CD4-positive, alpha-beta T cell treated with Interleukin-17A for 4 hours (primary cell): ENCODE results near the gene NUDT8.
"Not testable (repeated sequence)": the region's sequence is repeated elsewhere in the genome, so short reads cannot be mapped to it uniquely, and the experiment has no call there.

Experiments used
- DNase-seq: peaks from one replicate; pipeline ENCODE4 v3.0.0-alpha.2; 2020; ENCODE audit warnings: mixed read lengths

NUDT8 gene

DNA sequence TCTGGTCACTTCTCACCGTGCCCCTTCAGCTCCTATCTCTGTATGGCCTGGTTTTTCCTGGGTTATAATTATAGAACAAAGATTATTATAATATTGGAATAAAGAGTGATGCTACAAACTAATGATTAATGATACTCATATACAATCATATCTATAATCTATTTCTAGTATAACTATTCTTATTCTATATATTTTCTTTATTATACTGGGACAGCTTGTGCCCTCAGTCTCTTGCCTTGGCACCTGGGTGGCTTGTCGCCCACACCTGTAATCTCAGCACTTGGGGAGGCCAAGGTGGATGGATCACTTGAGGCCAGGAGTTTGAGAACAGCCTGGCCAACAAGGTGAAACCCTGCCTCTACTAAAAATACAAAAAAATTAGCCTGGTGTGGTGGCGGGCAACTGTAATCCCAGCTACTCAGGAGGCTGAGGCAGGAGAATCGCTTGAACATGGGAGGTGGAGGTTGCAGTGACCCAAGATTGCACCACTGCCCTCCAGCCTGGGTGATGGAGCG is 30.0 kb upstream of the NUDT8 start:
- DNase-seq: not testable (repeated sequence)

DNA sequence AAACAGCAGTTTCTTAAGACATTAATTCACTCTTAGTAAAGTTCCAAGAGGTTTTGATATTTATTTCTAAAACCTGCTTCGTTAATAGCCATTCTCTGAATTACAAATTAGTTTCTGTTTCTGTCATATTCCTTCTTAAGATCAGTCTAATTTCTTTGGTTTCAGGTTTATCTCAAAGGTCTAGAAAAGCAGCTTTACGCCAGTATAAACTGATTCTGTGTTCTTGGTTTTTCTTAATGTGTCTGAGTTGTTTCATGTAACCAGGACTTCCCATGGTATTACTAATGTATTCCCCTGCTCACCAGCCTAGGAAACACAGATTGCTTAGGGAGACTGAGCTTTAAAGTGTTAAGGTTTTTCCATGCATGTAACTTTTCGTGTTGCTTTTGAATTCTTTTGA is 27.6 kb upstream of the NUDT8 start:
- DNase-seq: no peak

DNA sequence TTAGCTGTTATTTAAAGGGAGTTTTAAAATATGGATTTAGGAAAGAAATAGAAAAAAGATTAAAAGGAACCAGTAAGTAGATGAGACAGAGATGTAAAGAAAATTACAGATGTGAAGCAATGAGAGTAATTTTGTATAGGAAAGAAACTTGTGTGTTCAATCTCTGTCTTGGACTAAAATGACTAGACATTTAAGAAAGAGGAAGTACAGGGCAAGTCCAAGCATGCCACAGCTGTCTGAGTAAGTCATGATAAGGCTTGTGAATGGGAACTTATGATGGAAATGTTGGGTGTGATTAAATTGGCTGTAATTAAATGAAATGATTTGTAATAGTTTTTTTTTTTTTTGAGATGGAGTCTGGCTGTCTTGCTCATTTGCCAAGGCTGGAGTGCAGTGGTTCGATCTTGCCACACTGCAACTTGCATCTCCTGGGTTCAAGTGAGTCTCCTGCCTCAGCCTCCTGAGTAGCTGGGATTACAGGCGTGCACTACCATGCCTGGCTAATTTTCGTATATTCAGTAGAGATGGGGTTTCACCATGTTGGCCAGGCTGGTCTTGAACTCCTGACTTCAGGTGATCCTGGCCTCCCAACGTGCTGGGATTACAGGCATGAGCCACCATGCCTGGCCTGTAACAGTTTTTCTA is 26.7 kb upstream of the NUDT8 start:
- DNase-seq: no peak

DNA sequence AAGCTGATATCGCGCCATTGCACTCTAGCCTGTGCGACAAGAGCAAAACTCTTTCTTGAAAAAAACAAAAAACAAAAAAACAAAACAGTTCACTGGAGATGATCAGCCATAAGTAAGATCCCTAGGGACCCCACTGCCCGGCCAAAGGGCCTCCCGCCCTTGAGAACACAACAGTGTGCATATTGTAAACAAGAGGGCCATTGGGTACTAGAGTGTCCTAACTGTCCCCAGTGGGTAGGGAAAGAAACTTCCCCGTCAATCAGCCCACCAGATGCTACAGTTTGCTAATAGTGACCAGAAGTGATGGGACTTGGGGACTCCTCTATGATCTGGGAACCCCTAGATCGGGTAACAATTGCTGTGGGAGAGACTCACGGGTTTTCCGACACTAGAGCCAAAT is 24.5 kb upstream of the NUDT8 start:
- DNase-seq: no peak

DNA sequence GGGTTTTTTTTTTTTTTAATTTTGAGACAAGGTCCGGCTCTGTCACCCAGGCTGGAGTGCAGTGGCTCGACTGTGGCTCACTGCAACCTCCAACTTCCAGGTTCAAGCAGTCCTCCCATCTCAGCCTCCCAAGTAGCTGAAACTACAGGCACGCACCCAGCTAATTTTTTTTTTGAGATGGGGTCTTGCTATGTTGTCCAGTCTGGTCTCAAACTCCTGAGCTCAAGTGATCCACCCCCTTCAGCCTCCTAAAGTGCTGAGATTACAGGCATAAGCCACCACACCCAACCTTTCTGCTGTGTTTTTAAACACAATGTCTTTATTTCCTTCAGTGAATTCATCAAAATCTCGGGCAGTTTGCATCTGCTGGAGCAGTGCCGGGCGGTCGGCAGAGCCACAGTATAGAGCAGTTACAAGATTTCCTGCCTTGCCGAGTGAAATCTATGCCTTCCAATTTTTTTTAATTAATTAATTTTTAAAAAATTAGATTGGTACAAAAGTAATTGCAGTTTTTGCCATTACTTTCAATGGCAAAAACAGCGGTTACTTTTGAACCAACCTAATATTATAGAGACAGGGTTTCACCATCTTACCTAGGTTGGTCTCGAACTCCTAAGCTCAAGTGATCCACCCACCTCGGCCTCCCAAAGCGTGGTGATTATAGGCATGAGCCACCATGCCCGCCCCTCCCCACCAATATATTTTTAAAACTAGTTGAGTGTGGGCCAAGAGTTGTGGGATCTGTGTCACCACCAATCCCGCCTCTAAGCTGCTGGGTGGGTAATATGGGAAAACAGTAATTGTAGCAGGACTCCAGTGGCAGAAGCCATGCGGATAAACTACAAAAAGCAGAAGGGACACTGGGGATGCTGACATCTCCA is 23.5 kb upstream of the NUDT8 start:
- no peak for DNase-seq

DNA sequence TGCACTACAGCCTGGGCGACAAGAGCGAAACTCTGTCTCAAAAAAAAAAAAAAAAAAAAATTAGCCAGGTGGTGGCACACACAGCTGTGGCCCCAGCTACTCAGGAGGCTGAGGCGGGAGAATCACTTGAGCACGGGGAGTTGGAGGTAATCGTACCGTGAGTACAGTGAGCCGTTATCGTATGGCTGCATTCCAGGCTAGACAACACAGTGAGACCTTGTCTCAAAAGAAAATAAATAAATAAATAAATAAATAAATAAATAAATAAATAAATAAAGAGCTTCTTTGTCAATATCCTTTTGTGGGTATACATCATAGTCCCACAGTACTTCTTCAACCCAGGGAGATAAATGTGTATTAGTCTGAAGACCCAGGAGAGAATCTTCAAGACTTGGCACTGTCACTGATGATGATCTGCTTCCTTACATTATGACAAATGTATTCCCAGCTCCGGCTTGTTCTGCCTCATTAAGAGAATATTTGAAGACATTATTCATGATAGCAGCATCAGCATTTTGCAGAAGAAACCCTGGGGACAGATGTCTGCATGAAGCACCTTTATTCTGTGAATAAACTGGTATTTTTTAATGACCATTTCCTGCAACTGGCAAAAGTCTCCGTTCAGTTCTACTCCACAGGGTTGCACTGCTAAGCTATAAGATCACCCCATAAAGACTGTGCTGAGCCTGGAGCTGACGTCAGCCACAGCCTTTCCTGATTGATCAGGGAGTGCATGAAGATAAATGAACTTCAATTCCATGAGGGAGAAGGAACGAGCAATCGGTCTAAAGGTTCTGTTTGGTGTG is 22.4 kb upstream of the NUDT8 start:
- DNase-seq: no peak

DNA sequence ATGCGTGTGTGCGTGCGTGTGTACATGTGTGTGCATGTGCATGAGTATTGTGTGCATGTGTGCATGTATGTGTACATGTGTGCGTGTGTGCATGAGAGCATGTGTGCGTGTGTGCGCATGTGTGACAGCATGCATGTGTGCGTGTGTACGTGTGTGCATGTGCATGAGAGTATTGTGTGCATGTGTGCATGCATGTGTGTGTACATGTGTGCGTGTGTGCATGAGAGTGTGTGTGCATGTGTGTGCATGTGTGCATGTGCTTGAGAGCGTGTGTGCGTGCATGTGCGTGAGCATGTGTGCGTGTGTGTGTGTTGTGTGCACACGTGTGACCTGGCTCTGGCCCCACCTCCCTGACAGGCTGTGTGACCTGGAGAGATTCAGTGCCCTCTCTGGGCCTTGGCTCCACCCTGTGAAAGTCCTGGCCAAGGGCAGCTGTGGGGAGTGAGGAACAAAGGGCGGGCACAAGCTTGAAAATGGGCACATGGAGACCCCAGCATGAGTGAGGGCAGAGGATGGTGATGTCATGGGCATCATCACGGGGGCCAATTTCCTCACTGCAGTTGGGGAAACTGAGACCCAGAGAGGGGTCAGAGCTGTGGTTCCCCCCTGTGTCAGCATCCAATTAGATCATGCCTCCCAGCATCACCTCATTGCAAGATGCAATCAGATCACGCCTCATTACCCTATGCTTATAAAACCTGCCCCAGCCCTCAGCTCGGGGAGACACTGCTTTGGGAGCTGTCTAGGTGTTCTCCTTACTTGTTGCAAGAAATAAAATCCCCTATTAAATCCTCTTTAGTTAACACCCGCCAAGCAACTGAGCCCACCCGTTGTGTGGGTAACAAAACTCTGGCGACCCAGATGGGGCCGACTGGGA is 20.1 kb upstream of the NUDT8 start:
- DNase-seq: no peak

DNA sequence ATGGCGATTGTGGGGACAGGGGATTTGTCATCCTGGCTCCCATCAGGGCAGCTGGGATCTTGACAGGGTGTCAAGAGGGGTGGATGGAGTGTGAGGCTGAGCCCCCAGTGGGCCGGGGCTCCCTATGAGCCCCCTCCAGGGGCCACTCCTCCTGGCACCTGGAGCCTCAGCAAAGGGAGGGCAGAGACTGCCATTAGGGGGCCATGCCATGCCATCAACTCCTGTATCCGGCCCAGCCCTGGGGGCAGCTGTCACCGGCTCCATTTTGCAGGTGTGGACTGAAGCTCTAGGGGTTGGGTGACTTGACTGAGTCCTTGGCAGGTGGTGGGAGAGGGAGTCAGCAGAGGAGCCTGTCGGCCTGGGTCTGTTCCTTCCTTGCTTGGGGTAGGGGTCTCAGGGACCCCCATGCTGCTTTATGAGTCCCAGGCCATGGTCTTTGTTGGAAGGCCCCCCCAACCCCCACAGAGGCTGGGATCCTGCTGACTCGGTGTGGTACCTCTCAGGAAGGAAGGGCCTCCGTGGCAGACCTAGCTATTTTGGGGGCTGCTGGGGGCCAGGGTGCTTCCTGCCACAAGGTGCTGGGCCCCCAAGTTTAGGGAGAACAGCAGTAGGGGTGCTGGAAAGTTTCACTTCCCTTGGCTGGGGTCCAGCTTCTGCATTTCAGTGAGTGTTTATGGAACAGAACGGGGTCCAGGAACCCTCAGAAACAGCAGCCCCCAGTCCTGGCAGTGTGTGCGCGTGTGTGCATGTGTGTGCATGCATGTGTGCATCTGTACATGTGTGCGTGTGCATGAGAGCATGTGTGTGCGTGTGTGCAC is 19.3 kb upstream of the NUDT8 start:
- DNase-seq: no peak

DNA sequence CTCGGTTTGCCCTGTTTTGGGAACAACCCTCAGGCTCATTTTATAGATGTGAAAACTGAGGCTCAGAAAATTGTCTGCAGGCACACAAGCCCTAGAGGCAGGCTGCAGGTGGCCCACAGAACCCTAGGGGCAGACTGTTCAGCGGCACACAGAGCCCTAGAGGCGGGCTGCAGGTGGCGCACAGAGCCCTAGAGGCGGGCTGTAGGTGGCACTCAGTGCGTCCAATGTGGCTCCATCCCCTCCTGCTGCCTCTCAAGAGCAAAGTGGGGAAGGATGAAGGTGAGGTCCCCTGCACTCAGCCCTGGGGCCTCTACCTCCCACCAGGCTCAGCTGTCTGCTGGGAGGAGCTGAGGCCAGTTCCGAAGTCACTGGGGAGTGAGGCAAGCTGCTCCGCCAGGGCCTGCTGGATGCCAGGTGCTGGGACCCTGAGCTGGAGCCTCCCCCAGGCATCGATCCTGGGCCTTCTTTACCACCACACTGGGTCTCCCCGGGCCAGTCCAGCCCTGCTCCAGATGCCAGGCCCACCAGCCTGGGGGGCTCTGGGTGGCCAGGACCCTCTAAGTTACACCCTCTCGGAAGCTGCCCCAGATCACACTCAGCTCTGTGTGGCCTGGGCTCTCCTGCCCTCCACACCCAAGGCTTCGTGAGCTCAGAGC is 18.5 kb upstream of the NUDT8 start:
- DNase-seq: peak; percentile 65

DNA sequence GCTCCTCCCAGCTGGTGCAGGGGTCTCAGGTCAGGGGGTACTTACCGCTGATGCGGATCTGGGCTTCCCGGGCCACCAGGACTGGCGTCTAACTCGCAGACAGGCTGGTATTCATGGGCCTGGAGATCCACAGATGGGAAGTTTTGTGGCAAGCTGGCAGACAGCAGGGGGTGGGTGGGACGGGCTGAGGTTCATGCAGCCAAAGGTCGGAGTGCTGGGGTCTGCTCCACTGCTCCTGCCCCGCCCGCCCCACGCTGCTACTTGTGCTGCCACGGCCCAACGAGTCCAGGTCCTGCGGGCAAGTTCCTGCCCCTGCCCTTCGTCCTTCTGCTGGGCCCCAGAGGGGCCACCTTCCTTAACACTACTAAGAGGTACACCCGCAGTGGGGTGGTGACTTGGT is 17.7 kb upstream of the NUDT8 start:
- no peak for DNase-seq

DNA sequence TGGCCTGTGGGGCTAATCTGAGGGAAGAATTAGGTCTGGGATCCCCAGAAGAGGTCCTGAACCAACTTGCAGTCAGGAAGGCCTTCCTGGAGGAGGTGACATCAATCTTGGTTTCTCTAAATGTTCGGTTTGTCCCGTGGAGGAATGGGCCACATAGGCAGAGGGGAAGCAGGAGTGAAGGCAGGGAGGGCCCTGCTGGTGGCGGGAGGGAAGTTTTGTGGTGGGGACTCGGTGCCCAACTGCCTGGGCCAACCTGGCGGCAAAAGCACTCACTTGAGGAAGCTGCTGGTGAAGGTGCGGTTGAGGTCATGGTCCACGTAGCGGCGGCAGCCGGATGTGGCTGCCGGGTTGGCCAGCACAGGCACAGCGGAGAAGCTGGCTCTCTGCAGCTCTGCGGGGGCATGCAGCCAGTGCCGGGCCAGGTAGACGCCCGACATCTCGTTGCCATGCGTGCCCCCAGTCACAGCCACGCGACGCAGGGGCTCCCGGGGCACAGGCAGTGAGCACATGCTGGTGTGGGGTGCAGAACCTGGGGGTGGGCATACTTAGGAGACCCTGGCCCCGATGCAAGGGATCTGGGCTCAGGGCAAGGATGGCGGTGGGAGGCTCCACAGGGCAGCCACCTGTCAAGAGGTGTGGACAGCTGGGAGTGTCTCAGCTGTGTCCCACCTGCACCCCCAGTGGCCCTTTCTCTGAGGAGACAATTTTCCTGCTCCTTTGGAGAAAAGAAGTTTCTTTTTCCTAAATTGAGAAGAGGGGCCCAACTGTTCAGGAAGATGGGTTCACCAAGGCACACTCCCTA is 17.0 kb upstream of the NUDT8 start:
- peak; percentile 59 for DNase-seq

DNA sequence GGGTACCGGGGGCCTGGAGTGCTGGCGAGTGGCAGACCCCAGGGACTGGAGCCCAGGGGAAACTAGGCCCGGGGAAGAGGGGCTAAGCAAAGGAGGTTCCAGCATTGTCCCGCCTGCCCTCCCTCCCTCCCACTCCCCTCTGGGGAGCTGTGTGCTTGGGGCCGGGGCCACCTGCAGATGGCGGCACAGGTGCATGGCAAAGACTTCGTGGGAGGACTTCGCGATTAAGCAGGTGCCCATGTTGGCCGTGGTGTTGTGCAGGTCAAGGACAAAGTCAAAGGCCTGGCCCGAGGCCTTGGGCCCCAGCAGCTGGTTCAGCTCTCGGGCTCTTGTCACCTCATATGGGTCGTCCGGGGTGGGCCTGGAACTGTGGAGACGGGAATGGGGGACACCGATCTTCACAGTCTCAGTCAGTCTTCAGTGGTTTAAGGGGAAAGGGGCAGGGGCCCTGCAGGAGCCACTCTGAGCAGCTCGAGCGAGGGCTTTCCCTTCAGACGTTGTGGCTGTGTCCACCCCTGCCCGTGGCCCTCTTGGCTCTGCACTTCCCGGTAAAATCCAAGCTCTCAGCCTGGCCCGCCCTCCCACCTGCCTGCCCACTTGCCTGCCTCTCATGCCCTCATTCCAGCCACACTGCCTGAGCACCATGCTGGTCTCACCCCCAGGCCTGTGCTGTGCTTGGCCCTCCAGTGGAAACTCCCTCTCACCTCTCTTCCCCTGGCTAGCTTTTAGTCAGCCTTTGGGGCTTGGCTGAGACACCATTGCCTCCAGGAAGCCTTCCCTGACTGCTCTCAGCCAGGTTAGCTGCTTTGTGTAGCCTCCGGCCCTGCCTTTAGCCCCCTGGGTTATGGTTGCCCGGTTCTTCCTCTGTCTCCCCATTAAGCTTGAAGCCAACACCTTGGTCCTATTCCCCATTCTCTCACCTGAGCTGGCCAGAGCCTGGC is 16.1 kb upstream of the NUDT8 start:
- DNase-seq: no peak

DNA sequence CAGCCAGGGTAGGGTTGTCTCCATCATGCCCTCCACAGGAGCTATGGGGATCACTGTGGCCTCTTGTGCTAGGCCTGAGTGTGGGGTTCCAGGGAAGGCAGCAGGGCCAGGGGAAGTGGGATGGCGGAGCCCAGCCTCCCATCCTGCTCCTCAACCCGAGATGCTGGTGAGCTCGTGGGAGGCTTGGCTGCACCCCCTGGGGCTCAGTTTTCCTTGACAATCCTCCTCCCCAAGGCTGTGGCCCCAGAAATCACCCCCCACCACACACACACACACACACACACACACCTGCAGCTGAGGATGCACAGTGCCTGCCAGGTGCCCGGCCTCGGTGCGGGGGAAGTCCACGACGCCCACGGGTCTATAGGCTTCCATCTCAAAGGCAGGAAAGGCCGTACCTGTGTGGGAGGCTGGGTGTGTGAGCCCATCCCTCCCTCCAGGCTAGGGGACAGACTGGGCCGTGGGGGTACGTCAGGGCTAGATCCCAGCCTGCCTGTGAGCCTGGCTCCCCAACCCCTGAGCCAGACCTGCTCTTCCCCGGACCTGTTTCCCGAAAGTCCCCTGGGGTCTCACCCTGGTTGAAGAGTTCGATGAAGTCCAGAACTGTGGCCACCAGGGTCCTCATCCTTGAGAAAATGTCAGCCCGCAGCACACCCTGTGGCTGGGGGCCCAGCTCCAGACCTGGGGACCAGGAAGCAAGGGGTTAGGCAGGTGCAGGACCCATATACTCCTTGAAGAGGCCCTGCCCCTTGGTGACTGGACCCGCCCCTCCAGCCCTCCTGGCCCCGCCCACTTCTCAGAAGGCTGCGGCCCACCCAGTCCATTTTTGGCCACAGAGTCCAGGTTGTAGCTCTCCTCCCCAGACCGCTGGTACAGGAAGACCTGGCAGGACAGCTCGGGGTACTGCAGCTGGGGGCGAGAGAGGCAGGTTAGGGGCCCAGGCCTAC is 15.0 kb upstream of the NUDT8 start:
- no peak for DNase-seq

DNA sequence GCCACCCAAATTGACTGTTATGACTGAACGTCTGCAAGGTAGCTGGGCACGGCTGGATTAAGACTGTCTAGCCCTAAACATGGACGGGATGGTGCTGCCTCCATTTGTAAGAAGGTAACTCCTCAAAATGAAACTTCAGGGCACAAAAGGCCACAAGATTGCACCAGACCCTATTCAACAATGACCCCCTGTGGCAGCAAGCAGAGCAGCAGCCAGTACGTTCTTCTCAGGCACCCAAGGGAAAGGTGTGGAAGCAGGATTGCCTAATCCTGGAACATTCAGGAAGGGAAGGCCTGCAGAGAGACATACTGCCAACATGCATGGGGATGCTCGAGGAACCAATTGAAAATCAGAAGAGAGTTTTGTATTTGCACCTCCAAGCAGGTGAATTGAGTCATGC is 14.3 kb upstream of the NUDT8 start:
- no peak for DNase-seq

DNA sequence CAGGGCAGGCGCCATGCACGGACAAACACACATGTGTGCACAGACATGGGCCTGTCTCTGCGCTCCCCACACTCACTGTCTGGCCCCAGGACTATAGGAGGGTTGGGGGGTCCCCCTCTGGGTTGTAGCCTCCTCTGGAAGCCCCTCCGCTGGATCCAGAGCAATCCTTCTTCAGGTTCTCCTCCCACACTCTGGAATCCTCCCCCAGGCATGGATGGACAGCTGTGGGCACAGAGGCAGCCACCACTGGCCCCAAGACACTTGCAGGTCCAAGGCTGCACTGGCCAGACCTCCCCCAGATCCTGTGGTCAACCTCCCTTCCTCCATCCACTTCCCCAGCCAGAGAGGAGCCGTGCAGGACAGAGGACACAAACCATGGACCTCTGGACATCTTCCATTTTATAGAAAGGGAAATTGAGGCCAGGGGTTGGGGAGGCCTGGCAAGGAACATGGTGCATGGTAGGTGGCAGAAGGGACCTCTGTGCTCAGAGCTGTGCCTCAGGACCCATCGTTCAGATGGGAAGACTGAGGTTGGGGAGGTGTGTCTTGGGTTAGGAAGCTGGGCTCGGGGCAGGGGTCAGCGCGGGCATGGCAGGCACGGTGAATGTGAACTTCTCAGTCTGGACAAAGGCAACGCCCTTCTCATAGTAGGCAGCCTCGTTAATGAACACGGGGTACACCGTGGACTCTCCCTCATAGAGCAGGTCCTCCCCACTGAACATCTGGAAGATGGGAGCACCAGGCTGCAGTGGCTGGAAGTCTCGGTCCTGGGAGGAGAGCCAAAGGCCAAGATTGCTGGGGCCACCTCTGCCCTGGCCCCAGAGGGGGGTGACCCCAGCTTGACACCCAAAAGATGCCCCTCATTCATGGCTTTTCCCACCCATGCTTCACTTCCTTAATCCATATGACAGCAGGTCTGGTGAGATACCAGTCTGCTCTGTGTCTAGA is 12.7 kb upstream of the NUDT8 start:
- DNase-seq: no peak
